G401 (cell line): ENCODE measurements around the gene EXOSC5. TPM values are rescaled to one million over a fixed set of nuclear protein-coding genes. Genes with fewer than 3 reads are reported as not detected.
"Not testable (repeated sequence)": the region's sequence is repeated elsewhere in the genome, so short reads cannot be mapped to it uniquely, and the experiment has no call there.

Experiments used
- DNase-seq: peaks from one replicate; pipeline ENCODE4 v3.0.0-alpha.2; 2015; ENCODE audit warnings: low spot score
- in situ Hi-C: cut with HindIII; loops from 2 replicates; pipeline ENCODE4 v1.10.0; 2016; ENCODE audit warnings: low sequenced_read_pairs, mixed read lengths
- total RNA-seq: library from RNA; depleted of rRNA; stranded (reverse); fragments of >200 nt; shearing (Covaris generic); gene quantifications from 2 replicates; pipeline ENCODE4 v1.2.3, GENCODE V29; 2014; rRNA removed

Gene EXOSC5
- total RNA-seq, 1 experiment from 2014 or later: 57.0 TPM

- in situ Hi-C loops: no loop called here
- DNase-seq: no peak
These were observed 41.4 kb downstream of the EXOSC5 start for GRCh38 chr19:41355802-41356201.

GRCh38 chr19:41355035-41355434 is 42.1 kb downstream of the EXOSC5 start:
- in situ Hi-C loops: no loop called here
- no peak for DNase-seq

- in situ Hi-C loops: no loop called here
- no peak for DNase-seq
These were observed 42.7 kb downstream of the EXOSC5 start for GRCh38 chr19:41354343-41354953.

GRCh38 chr19:41353466-41354342 is 43.5 kb downstream of the EXOSC5 start, which contains the start of gene TGFB1:
TSS of gene TGFB1 (minus strand) at chr19:41353922. CDS start at chr19:41353044, 878 bp downstream.
- DNase-seq: peak; percentile 20
- in situ Hi-C loops: no loop called here

- in situ Hi-C loops: no loop called here
- DNase-seq: no peak
These were observed 44.3 kb downstream of the EXOSC5 start for GRCh38 chr19:41352609-41353465.

GRCh38 chr19:41352279-41352608 is 44.9 kb downstream of the EXOSC5 start:
- in situ Hi-C loops: no loop called here
- no peak for DNase-seq

- in situ Hi-C loops: no loop called here
These were observed 45.6 kb downstream of the EXOSC5 start for GRCh38 chr19:41351339-41352245.

GRCh38 chr19:41350735-41351338 is 46.3 kb downstream of the EXOSC5 start:
- in situ Hi-C loops: no loop called here
- no peak for DNase-seq

More at GRCh38 chr19:41351339-41352245, 45.6 kb downstream of the EXOSC5 start:
- no peak for DNase-seq

- in situ Hi-C loops, DNase-seq: not testable (repeated sequence)
These were observed 50.2 kb downstream of the EXOSC5 start for GRCh38 chr19:41346916-41347315.

GRCh38 chr19:41344162-41344561 is 53.0 kb downstream of the EXOSC5 start:
- DNase-seq: no peak
- in situ Hi-C loops: no loop called here

- DNase-seq: no peak
- in situ Hi-C loops: no loop called here
These were observed 55.3 kb downstream of the EXOSC5 start for GRCh38 chr19:41341669-41342490.

GRCh38 chr19:41339936-41340335 is 57.2 kb downstream of the EXOSC5 start:
- in situ Hi-C loops: no loop called here
- no peak for DNase-seq

Other genes starting within 250 kb of the EXOSC5 start
- not detected in 2 replicates for gene CYP2S1, start 204.1 kb downstream of the EXOSC5 start, total RNA-seq
- gene AXL, start 178.1 kb downstream of the EXOSC5 start, total RNA-seq: 21.0 and 22.4 TPM in 2 replicates
- gene HNRNPUL1, start 133.0 kb downstream of the EXOSC5 start, total RNA-seq: 85.0 and 116 TPM in 2 replicates
- gene CCDC97, start 87.2 kb downstream of the EXOSC5 start, total RNA-seq: 9.3 and 12.3 TPM in 2 replicates
- gene TGFB1, start 43.4 kb downstream of the EXOSC5 start, total RNA-seq: 5.7 and 10.1 TPM in 2 replicates
- gene B9D2, start 33.2 kb downstream of the EXOSC5 start, total RNA-seq: 11.1 and 18.4 TPM in 2 replicates
- gene TMEM91, start 20.8 kb downstream of the EXOSC5 start, total RNA-seq: 0.25 and 1.2 TPM in 2 replicates
- 90.1 and 111 TPM in 2 replicates for gene BCKDHA, start 459 bp upstream of the EXOSC5 start, total RNA-seq
- not detected in 2 replicates for gene B3GNT8, start 30.0 kb upstream of the EXOSC5 start, total RNA-seq
- gene DMAC2, start 42.6 kb upstream of the EXOSC5 start, total RNA-seq: 74.2 and 82.2 TPM in 2 replicates
- gene ERICH4, start 45.8 kb upstream of the EXOSC5 start, total RNA-seq: not detected in 2 replicates
- gene CEACAM21, start 178.8 kb upstream of the EXOSC5 start, total RNA-seq: 0.12 and 3.6 TPM in 2 replicates
- gene CEACAM4, start 229.7 kb upstream of the EXOSC5 start, total RNA-seq: not detected in 2 replicates